ENCODE data around the gene LRRC4B.

The LRRC4B gene

GRCh38 chr19:50558039-50558438, 10.2 kb downstream of the LRRC4B start:
- no CpG with 5 or more reads among the region's 4 CpGs for WGBS (ENCODE audit: insufficient coverage, insufficient read length)

GRCh38 chr19:50557009-50557613, 11.1 kb downstream of the LRRC4B start:
- no CpG with 5 or more reads among the region's 20 CpGs for WGBS (ENCODE audit: insufficient coverage, insufficient read length)
- no peak for DNase-seq (ENCODE audit: low read depth, low spot score)
- H3K27ac ChIP-seq (ENCODE audit: low read length) = no peak overlapping the region
- H3K36me3 ChIP-seq (ENCODE audit: control insufficient read depth, insufficient read depth, low read length) = no peaks in the 10 kb centered on the region; the same call in 1 of the 2 replicates
- no peak overlapping the region for H3K4me3 ChIP-seq (ENCODE audit: low read length)
- no peaks in the 10 kb centered on the region for H3K4me1 ChIP-seq (ENCODE audit: control insufficient read depth, insufficient read depth, low read length)
- no peaks in the 10 kb centered on the region for H3K27me3 ChIP-seq (ENCODE audit: control insufficient read depth, insufficient read depth, low read length)
- peaks cover 31% of the 10 kb centered on the region for H3K9me3 ChIP-seq (ENCODE audit: control insufficient read depth, insufficient read depth, low read length)

More at GRCh38 chr19:50558039-50558438, 10.2 kb downstream of the LRRC4B start:
- H3K4me1 ChIP-seq (ENCODE audit: control insufficient read depth, insufficient read depth, low read length) = no peaks in the 10 kb centered on the region
- H3K4me3 ChIP-seq (ENCODE audit: low read length) = no peak overlapping the region
- H3K9me3 ChIP-seq (ENCODE audit: control insufficient read depth, insufficient read depth, low read length) = peaks cover 31% of the 10 kb centered on the region
- DNase-seq (ENCODE audit: low read depth, low spot score) = no peak
- no peak overlapping the region for H3K27ac ChIP-seq (ENCODE audit: low read length)
- H3K27me3 ChIP-seq (ENCODE audit: control insufficient read depth, insufficient read depth, low read length) = no peaks in the 10 kb centered on the region
- no peaks in the 10 kb centered on the region; the same call in 1 of the 2 replicates for H3K36me3 ChIP-seq (ENCODE audit: control insufficient read depth, insufficient read depth, low read length)

- H3K4me3 ChIP-seq (ENCODE audit: low read length) = no peak overlapping the region
- no peak for DNase-seq (ENCODE audit: low read depth, low spot score)
- no CpG with 5 or more reads among the region's 39 CpGs for WGBS (ENCODE audit: insufficient coverage, insufficient read length)
- H3K4me1 ChIP-seq (ENCODE audit: control insufficient read depth, insufficient read depth, low read length) = no peaks in the 10 kb centered on the region
- H3K27ac ChIP-seq (ENCODE audit: low read length) = no peak overlapping the region
- H3K36me3 ChIP-seq (ENCODE audit: control insufficient read depth, insufficient read depth, low read length) = no peaks in the 10 kb centered on the region; the same call in 1 of the 2 replicates
- no peaks in the 10 kb centered on the region for H3K27me3 ChIP-seq (ENCODE audit: control insufficient read depth, insufficient read depth, low read length)
- peaks cover 31% of the 10 kb centered on the region for H3K9me3 ChIP-seq (ENCODE audit: control insufficient read depth, insufficient read depth, low read length)
Measured at GRCh38 chr19:50556282-50557008, 11.8 kb downstream of the LRRC4B start.

- H3K36me3 ChIP-seq (ENCODE audit: control insufficient read depth, insufficient read depth, low read length) = no peaks in the 10 kb centered on the region; the same call in 1 of the 2 replicates
- no CpG with 5 or more reads among the region's 28 CpGs for WGBS (ENCODE audit: insufficient coverage, insufficient read length)
- H3K4me3 ChIP-seq (ENCODE audit: low read length) = no peak overlapping the region
- H3K27me3 ChIP-seq (ENCODE audit: control insufficient read depth, insufficient read depth, low read length) = no peaks in the 10 kb centered on the region
- H3K9me3 ChIP-seq (ENCODE audit: control insufficient read depth, insufficient read depth, low read length) = peaks cover 31% of the 10 kb centered on the region
- H3K4me1 ChIP-seq (ENCODE audit: control insufficient read depth, insufficient read depth, low read length) = no peaks in the 10 kb centered on the region
- no peak overlapping the region for H3K27ac ChIP-seq (ENCODE audit: low read length)
- DNase-seq (ENCODE audit: low read depth, low spot score) = no peak
Measured at GRCh38 chr19:50555450-50556281, 12.6 kb downstream of the LRRC4B start.

- H3K27me3 ChIP-seq (ENCODE audit: control insufficient read depth, insufficient read depth, low read length) = no peaks in the 10 kb centered on the region
- no peak overlapping the region for H3K4me3 ChIP-seq (ENCODE audit: low read length)
- no peak overlapping the region for H3K27ac ChIP-seq (ENCODE audit: low read length)
- peaks cover 30% of the 10 kb centered on the region for H3K9me3 ChIP-seq (ENCODE audit: control insufficient read depth, insufficient read depth, low read length)
- WGBS (ENCODE audit: insufficient coverage, insufficient read length) = no CpG with 5 or more reads among the region's 12 CpGs
- no peak for DNase-seq (ENCODE audit: low read depth, low spot score)
- no peaks in the 10 kb centered on the region; the same call in 1 of the 2 replicates for H3K36me3 ChIP-seq (ENCODE audit: control insufficient read depth, insufficient read depth, low read length)
- H3K4me1 ChIP-seq (ENCODE audit: control insufficient read depth, insufficient read depth, low read length) = no peaks in the 10 kb centered on the region
Measured at GRCh38 chr19:50555033-50555432, 13.2 kb downstream of the LRRC4B start.

- Histone ChIP-seq H3K36me3 (ENCODE audit: control insufficient read depth, insufficient read depth, low read length) (no peaks in the 10 kb centered on the region; the same call in 1 of the 2 replicates), H3K4me3 (ENCODE audit: low read length) (no peak overlapping the region), H3K4me1 (ENCODE audit: control insufficient read depth, insufficient read depth, low read length) (no peaks in the 10 kb centered on the region), H3K9me3 (ENCODE audit: control insufficient read depth, insufficient read depth, low read length) (peaks cover 27% of the 10 kb centered on the region), H3K27me3 (ENCODE audit: control insufficient read depth, insufficient read depth, low read length) (no peaks in the 10 kb centered on the region), H3K27ac (ENCODE audit: low read length) (no peak overlapping the region)
- DNase-seq (ENCODE audit: low read depth, low spot score) = no peak
- no CpG with 5 or more reads among the region's 10 CpGs for WGBS (ENCODE audit: insufficient coverage, insufficient read length)
Measured at GRCh38 chr19:50554212-50554611, 14.0 kb downstream of the LRRC4B start.

- Histone ChIP-seq H3K4me3 (ENCODE audit: low read length) (no peak overlapping the region), H3K27me3 (ENCODE audit: control insufficient read depth, insufficient read depth, low read length) (no peaks in the 10 kb centered on the region), H3K36me3 (ENCODE audit: control insufficient read depth, insufficient read depth, low read length) (no peaks in the 10 kb centered on the region; the same call in 1 of the 2 replicates), H3K27ac (ENCODE audit: low read length) (no peak overlapping the region), H3K4me1 (ENCODE audit: control insufficient read depth, insufficient read depth, low read length) (no peaks in the 10 kb centered on the region), H3K9me3 (ENCODE audit: control insufficient read depth, insufficient read depth, low read length) (peaks cover 23% of the 10 kb centered on the region)
- DNase-seq (ENCODE audit: low read depth, low spot score) = no peak
- no CpG with 5 or more reads among the region's 19 CpGs for WGBS (ENCODE audit: insufficient coverage, insufficient read length)
Measured at GRCh38 chr19:50553134-50553703, 15.0 kb downstream of the LRRC4B start.

GRCh38 chr19:50552540-50552939, 15.7 kb downstream of the LRRC4B start:
- H3K4me3 ChIP-seq (ENCODE audit: low read length) = no peak overlapping the region
- H3K36me3 ChIP-seq (ENCODE audit: control insufficient read depth, insufficient read depth, low read length) = no peaks in the 10 kb centered on the region; the same call in 1 of the 2 replicates
- no peak overlapping the region for H3K27ac ChIP-seq (ENCODE audit: low read length)
- H3K27me3 ChIP-seq (ENCODE audit: control insufficient read depth, insufficient read depth, low read length) = no peaks in the 10 kb centered on the region
- no peak for DNase-seq (ENCODE audit: low read depth, low spot score)
- peaks cover 27% of the 10 kb centered on the region for H3K9me3 ChIP-seq (ENCODE audit: control insufficient read depth, insufficient read depth, low read length)
- 100% methylated on average over 7 of the region's 15 CpGs for WGBS (ENCODE audit: insufficient coverage, insufficient read length)
- no peaks in the 10 kb centered on the region for H3K4me1 ChIP-seq (ENCODE audit: control insufficient read depth, insufficient read depth, low read length)

- no peak for DNase-seq (ENCODE audit: low read depth, low spot score)
- no peak overlapping the region for H3K4me3 ChIP-seq (ENCODE audit: low read length)
- H3K27ac ChIP-seq (ENCODE audit: low read length) = no peak overlapping the region
- no peaks in the 10 kb centered on the region for H3K27me3 ChIP-seq (ENCODE audit: control insufficient read depth, insufficient read depth, low read length)
- H3K4me1 ChIP-seq (ENCODE audit: control insufficient read depth, insufficient read depth, low read length) = no peaks in the 10 kb centered on the region
- WGBS (ENCODE audit: insufficient coverage, insufficient read length) = no CpG with 5 or more reads among the region's 22 CpGs
- H3K9me3 ChIP-seq (ENCODE audit: control insufficient read depth, insufficient read depth, low read length) = peaks cover 30% of the 10 kb centered on the region
- H3K36me3 ChIP-seq (ENCODE audit: control insufficient read depth, insufficient read depth, low read length) = no peaks in the 10 kb centered on the region; the same call in 1 of the 2 replicates
Measured at GRCh38 chr19:50551715-50552187, 16.5 kb downstream of the LRRC4B start.
